Measurements from ENCODE around the gene C9orf72. TPM values are rescaled to one million over a fixed set of nuclear protein-coding genes. Genes with fewer than 3 reads are reported as not detected.

Gene C9orf72
- total and polyA plus RNA-seq, 2 of the 8 experiments (the other 6 are each of a cell fraction or from before 2014, with no cell fraction given), result 7.2 to 17.5 TPM

DNA sequence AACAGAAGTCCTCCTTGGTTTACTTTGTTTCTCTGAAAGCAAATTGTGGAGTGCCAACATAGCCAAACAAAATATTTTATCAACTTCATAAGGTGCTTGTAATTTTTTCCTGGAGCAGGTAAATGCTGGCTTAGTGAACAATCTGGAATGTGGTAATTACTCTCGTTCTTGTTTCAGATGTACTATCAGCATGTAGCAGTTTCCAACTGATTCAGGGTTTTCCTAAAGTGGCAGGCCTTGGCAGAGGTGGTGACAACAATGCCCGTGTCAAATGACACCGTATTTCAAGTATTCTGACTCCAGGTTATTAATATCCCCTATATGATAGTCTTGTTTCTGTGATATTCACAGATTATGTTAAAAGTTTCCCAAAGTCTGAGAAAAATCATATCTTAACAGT lies 1.2 kb downstream of the C9orf72 start:
- H2BK5ac ChIP-seq (ENCODE audit: low read depth, low read length), result no peak overlapping the region
- H3K79me1 ChIP-seq (ENCODE audit: low read depth, low read length), result 0 out of 2 replicates have a peak, but pooled peaks cover 2% of the 10 kb centered on the region
- H3K23me2 ChIP-seq (ENCODE audit: low read depth, low read length), result peaks cover 7% of the 10 kb centered on the region
- H3K14ac ChIP-seq (ENCODE audit: insufficient read length), result no peak overlapping the region
- FAIRE-seq (no peak), DNase-seq (ENCODE audit: low read depth in 1 of 2, low spot score in 2 of 2) (no peak)
- peaks cover 0 to 43% of the 10 kb centered on the region in 2 experiments; a peak in 2 of 4 replicates for H3K79me2 ChIP-seq (ENCODE audit: control insufficient read depth in 1 of 2, insufficient read depth in 2 of 2, low read length in 2 of 2)
- H3K9ac ChIP-seq (replicated peaks in 1 of 4; ENCODE audit: extremely low read depth in 1 of 4, low read depth in 3 of 4, low read length in 3 of 4), result no peak overlapping the region; a peak in 1 of 7 replicates
- CTCF ChIA-PET (ENCODE audit: partially characterized antibody), result interaction anchor here (2.3 kb wide), 1 partner anchor 35 kb away, joined by 7 read pairs; no protein-coding TSS in a partner anchor
- no peak for TF ChIP-seq SIX5 (IDR thresholded peaks at IDR 0.05; ENCODE audit: low read depth, low read length)
- TF ChIP-seq CHD1 (IDR thresholded peaks at IDR 0.05; ENCODE audit: low read depth, low read length), result no peak
- TF ChIP-seq EP300 (IDR thresholded peaks at IDR 0.05; ENCODE audit: borderline replicate concordance in 1 of 2, low read depth in 2 of 2, low read length in 2 of 2), result no peak
- no peak for TF ChIP-seq ASH2L (IDR thresholded peaks at IDR 0.05; ENCODE audit: low read length)
- no peak for TF ChIP-seq TAF7 (optimal IDR thresholded peaks at IDR 0.05; ENCODE audit: borderline replicate concordance, low read depth, low read length)
- TF ChIP-seq NANOG (IDR thresholded peaks at IDR 0.05; ENCODE audit: insufficient read depth, low read depth, low read length, poor library complexity, severe bottlenecking), result no peak
- H2BK12ac ChIP-seq (ENCODE audit: low read depth, low read length), result no peak overlapping the region
- H3K4me1 ChIP-seq (replicated peaks in 1 of 4; ENCODE audit: control insufficient read depth in 3 of 4, insufficient read depth in 4 of 4, low read length in 3 of 4), result peaks cover 0 to 5% (median 1%) of the 10 kb centered on the region in 4 experiments; a peak in 4 of 7 replicates
- H3K9me3 ChIP-seq (ENCODE audit: insufficient read depth in 2 of 2, low read depth in 1 of 2, low read length in 1 of 2), result no peaks in the 10 kb centered on the region
- no peak overlapping the region for H4K8ac ChIP-seq (ENCODE audit: extremely low read depth, insufficient read depth, low read length)
- H3K56ac ChIP-seq (replicated peaks; ENCODE audit: insufficient read length, low read depth, low read length), result no peak overlapping the region
- POLR2A ChIA-PET (ENCODE audit: partially characterized antibody), result interaction anchor here (1.7 kb wide), 1 partner anchor 9 kb away, joined by 6 read pairs; no protein-coding TSS in a partner anchor
- H3K4me3 ChIP-seq (ENCODE audit: extremely low read depth in 1 of 4, insufficient read depth in 2 of 4, low read depth in 3 of 4, low read length in 4 of 4), result peak overlapping the region; percentile 79 to 87 (median 82); a peak in 6 of 8 replicates
- no peak overlapping the region for H2BK20ac ChIP-seq (ENCODE audit: low read length)
- no peak overlapping the region for H3K23ac ChIP-seq (ENCODE audit: insufficient read length)
- 72% methylated on average over 3 of the region's 3 CpGs; no CpG with 5 or more reads in 1 of the 2 experiments for WGBS, 2 experiments (ENCODE audit: extremely low coverage in 1 of 2, insufficient coverage in 1 of 2, insufficient read length in 1 of 2, insufficient replicate concordance in 2 of 2, low coverage in 1 of 2, low lambda C conversion rate in 2 of 2, missing lambda C conversion rate in 1 of 2)
- no peak overlapping the region for H2AK5ac ChIP-seq (ENCODE audit: low read depth, low read length)
- H4K91ac ChIP-seq (replicated peaks; ENCODE audit: insufficient read length, low read length), result no peak overlapping the region
- no peak overlapping the region for H2AFZ ChIP-seq (ENCODE audit: low read length)
- no peak overlapping the region for H2BK120ac ChIP-seq (replicated peaks; ENCODE audit: low read depth, low read length)
- H3K27me3 ChIP-seq (replicated peaks in 1 of 4; ENCODE audit: control insufficient read depth in 3 of 4, extremely low read depth in 1 of 4, insufficient read depth in 3 of 4, low read length in 3 of 4), result no peaks in the 10 kb centered on the region; a peak in 1 of 7 replicates
- H3K18ac ChIP-seq (ENCODE audit: extremely low read depth, low read length), result no peak overlapping the region
- H3K36me3 ChIP-seq (ENCODE audit: control insufficient read depth in 2 of 4, insufficient read depth in 4 of 4, low read length in 3 of 4), result no peaks in the 10 kb centered on the region
- H3K4me2 ChIP-seq (ENCODE audit: insufficient read depth in 1 of 2, low read depth in 2 of 2, low read length in 2 of 2), result peak overlapping the region; percentile 89 to 99
- no peak overlapping the region for H2BK15ac ChIP-seq (ENCODE audit: low read length)
- no peak overlapping the region for H3K4ac ChIP-seq (replicated peaks; ENCODE audit: insufficient read length, low read depth, low read length)
- H3K27ac ChIP-seq (ENCODE audit: low read depth, low read length), result no peak overlapping the region
- peaks cover 0 to 6% of the 10 kb centered on the region in 2 experiments for H4K20me1 ChIP-seq (replicated peaks in 1 of 2; ENCODE audit: control insufficient read depth in 1 of 2, insufficient read depth in 2 of 2, low read length in 2 of 2)
- H4K5ac ChIP-seq (ENCODE audit: insufficient read length, low read depth, low read length), result no peak overlapping the region
